OCI-LY1 (cell line): ENCODE results near the gene ZBED2.

Experiments used
- CTCF ChIP-seq: fragments of 200-600 bp; sonication (generic), shearing (Covaris generic); IDR thresholded peaks from 2 replicates; pipeline ENCODE4 v1.5.1; 2017; ENCODE audit warnings: mild to moderate bottlenecking, antibody characterized with exemption, low read length, moderate library complexity, mixed read lengths
- EZH2 ChIP-seq: fragments of 200-600 bp; sonication (generic), shearing (Covaris generic); IDR thresholded peaks from 2 replicates; pipeline ENCODE4 v1.8.0; 2017; ENCODE audit warnings: borderline replicate concordance, mixed run types, mild to moderate bottlenecking, antibody characterized with exemption, low read length, moderate library complexity, mixed read lengths

DNA sequence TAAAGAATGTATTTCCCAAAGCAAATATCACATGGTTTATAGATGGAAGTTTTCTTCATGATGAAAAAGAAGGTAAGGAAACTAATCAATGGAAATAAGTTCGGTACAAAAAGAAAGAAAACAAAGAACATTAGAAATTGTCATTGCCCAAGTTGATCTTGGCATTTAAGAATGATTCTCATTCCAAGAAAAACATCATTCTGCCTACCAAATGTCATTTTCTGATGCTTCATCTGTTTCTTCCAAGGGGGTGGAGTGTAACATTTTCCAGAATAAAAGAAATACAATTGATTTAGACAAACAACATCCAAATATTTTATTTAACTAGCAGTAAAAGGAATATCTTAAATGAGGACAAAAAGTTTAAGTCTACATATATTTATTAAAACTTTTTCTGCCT lies 3.0 kb upstream of the ZBED2 start:
- no peak for TF ChIP-seq CTCF
- TF ChIP-seq EZH2: no peak
